ENCODE data around the gene GLT8D1. TPM values are rescaled to one million over a fixed set of nuclear protein-coding genes. Genes with fewer than 3 reads are reported as not detected.

GLT8D1 gene
- total RNA-seq, 1 donor from 2014 or later = 49.8 TPM

DNA sequence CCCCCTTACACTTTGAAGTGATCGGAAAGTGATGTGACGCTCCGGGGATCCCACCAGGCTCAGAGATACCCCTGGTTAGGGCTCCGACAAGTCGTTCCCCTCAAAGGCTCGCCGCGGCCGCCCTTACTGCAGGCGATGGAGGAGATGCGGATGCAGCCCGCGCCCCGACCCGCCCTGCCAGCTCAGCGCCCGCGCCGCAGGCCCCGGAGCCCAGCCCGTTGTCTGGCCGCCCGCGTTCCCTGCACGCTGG lies 228 bp downstream of the GLT8D1 start:
- Histone ChIP-seq H3K36me3 (ENCODE audit: control insufficient read depth, insufficient read depth, low read length) (no peaks in the 10 kb centered on the region), H3K27me3 (ENCODE audit: control insufficient read depth, insufficient read depth, low read length) (no peaks in the 10 kb centered on the region), H3K4me3 (ENCODE audit: low read depth, low read length) (peak overlapping the region; percentile 98)
- DNase-seq (ENCODE audit: low read depth) (no peak), FAIRE-seq (no peak)
- TF ChIP-seq, protein P1, sequence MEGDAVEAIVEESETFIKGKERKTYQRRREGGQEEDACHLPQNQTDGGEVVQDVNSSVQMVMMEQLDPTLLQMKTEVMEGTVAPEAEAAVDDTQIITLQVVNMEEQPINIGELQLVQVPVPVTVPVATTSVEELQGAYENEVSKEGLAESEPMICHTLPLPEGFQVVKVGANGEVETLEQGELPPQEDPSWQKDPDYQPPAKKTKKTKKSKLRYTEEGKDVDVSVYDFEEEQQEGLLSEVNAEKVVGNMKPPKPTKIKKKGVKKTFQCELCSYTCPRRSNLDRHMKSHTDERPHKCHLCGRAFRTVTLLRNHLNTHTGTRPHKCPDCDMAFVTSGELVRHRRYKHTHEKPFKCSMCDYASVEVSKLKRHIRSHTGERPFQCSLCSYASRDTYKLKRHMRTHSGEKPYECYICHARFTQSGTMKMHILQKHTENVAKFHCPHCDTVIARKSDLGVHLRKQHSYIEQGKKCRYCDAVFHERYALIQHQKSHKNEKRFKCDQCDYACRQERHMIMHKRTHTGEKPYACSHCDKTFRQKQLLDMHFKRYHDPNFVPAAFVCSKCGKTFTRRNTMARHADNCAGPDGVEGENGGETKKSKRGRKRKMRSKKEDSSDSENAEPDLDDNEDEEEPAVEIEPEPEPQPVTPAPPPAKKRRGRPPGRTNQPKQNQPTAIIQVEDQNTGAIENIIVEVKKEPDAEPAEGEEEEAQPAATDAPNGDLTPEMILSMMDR (IDR thresholded peaks at IDR 0.05; ENCODE audit: insufficient read depth, low read length, severe bottlenecking) = no peak

GRCh38 chr3:52704611-52705437 lies 767 bp downstream of the GLT8D1 start:
- TF ChIP-seq, protein P1 (IDR thresholded peaks at IDR 0.05; ENCODE audit: insufficient read depth, low read length, severe bottlenecking) = no peak
- Histone ChIP-seq H3K36me3 (ENCODE audit: control insufficient read depth, insufficient read depth, low read length) (no peaks in the 10 kb centered on the region), H3K27me3 (ENCODE audit: control insufficient read depth, insufficient read depth, low read length) (no peaks in the 10 kb centered on the region), H3K4me3 (ENCODE audit: low read depth, low read length) (peak overlapping the region; percentile 98)
- FAIRE-seq = no peak
- no peak for DNase-seq (ENCODE audit: low read depth)

DNA sequence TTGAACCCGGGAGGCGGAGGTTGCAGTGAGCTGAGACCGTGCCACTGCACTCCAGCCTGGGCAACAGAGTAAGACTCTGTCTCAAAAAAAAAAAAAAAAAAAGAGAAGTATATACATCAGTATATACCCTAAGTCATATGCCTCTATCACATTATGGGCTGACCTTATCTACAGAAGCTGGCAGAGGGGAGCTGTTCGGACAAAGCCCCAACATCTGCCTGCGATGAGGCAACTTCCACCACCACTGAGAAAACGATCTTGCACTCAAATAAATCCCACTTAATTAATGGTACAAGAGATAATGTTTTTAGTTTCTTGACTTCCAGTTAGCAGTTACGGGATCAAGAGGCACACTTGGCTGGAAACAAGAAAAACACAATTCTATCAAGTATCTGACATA lies 2.2 kb downstream of the GLT8D1 start:
- TF ChIP-seq, protein P1 (IDR thresholded peaks at IDR 0.05; ENCODE audit: insufficient read depth, low read length, severe bottlenecking) = no peak

DNA sequence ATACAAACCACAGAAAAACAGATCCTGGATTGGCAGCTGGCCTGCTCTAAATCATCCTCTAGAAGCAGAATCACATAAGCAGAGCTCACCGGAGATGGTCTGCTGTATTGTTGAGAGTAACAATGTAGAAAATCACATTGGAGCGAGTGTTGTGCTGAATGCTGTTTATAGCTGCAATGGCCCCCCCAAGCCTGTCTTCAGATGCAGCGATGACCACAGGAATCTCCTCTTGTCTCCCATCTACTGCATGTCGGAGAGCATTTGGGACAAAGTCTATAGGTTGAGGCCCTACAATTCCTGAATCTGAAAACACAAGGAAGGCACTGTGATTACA lies 8.0 kb downstream of the GLT8D1 start:
- no peak for FAIRE-seq
- TF ChIP-seq, protein P1 (IDR thresholded peaks at IDR 0.05; ENCODE audit: insufficient read depth, low read length, severe bottlenecking) = no peak
- Histone ChIP-seq H3K36me3 (ENCODE audit: control insufficient read depth, insufficient read depth, low read length) (peaks cover 17% of the 10 kb centered on the region), H3K4me3 (ENCODE audit: low read depth, low read length) (no peak overlapping the region), H3K27me3 (ENCODE audit: control insufficient read depth, insufficient read depth, low read length) (no peaks in the 10 kb centered on the region)
- DNase-seq (ENCODE audit: low read depth) = no peak

More for the DNA sequence above, 2.2 kb downstream of the GLT8D1 start:
- no peaks in the 10 kb centered on the region for H3K27me3 ChIP-seq (ENCODE audit: control insufficient read depth, insufficient read depth, low read length)
- DNase-seq (ENCODE audit: low read depth) (no peak), FAIRE-seq (no peak)
- H3K4me3 ChIP-seq (ENCODE audit: low read depth, low read length) = no peak overlapping the region
- H3K36me3 ChIP-seq (ENCODE audit: control insufficient read depth, insufficient read depth, low read length) = no peaks in the 10 kb centered on the region

GRCh38 chr3:52696830-52697631 lies 8.6 kb downstream of the GLT8D1 start:
- H3K36me3 ChIP-seq (ENCODE audit: control insufficient read depth, insufficient read depth, low read length) = peaks cover 19% of the 10 kb centered on the region
- TF ChIP-seq, protein P1 (IDR thresholded peaks at IDR 0.05; ENCODE audit: insufficient read depth, low read length, severe bottlenecking) = no peak
- DNase-seq (ENCODE audit: low read depth) (no peak), FAIRE-seq (no peak)
- no peak overlapping the region for H3K4me3 ChIP-seq (ENCODE audit: low read depth, low read length)
- H3K27me3 ChIP-seq (ENCODE audit: control insufficient read depth, insufficient read depth, low read length) = no peaks in the 10 kb centered on the region
